Psoas muscle (tissue), 8 donors: ENCODE data around the gene B3GAT1. TPM values are rescaled to one million over a fixed set of nuclear protein-coding genes. Genes with fewer than 3 reads are reported as not detected.

Experiments used
- ATAC-seq, 4 donors: fragments of 200-7000 bp; cut with Tn5 transposase; one replicate each; pipeline ENCODE4 v1.9.1; 2020; ENCODE audit warnings: moderate library complexity in 3 of 4, mild to moderate bottlenecking in 2 of 4
- DNase-seq, 2 donors: peaks; one replicate each; pipeline ENCODE4 v3.0.0-alpha.2; 2020
- H3K27ac ChIP-seq: fragments of 200-600 bp; one replicate; pipeline ENCODE4 v1.8.0; 2022
- H3K27me3 ChIP-seq, 3 donors: fragments of 200-600 bp in 1 of 3; one replicate each; pipeline versions ENCODE4 v1.6.1 to v1.8.0; 2013 to 2022; ENCODE audit warnings: low read length in 2 of 3, mild to moderate bottlenecking in 2 of 3, moderate library complexity in 1 of 3; ENCODE audit not compliant: insufficient read depth in 3 of 3
- H3K36me3 ChIP-seq, 2 donors: fragments of 200-600 bp in 1 of 2; one replicate each; pipeline versions ENCODE4 v1.6.1 to v1.8.0; 2013 to 2022; ENCODE audit warnings: low read depth in 1 of 2, mild to moderate bottlenecking in 1 of 2, moderate library complexity in 1 of 2; ENCODE audit not compliant: insufficient read depth in 1 of 2
- H3K4me1 ChIP-seq: fragments of 200-600 bp; one replicate; pipeline ENCODE4 v1.8.0; 2022
- H3K4me3 ChIP-seq: fragments of 200-600 bp; one replicate; pipeline ENCODE4 v1.8.0; 2022; ENCODE audit warnings: mild to moderate bottlenecking
- H3K9me3 ChIP-seq: fragments of 200-600 bp; one replicate; pipeline ENCODE4 v1.8.0; 2022
- WGBS, 3 donors: extraction: QIAGEN DNeasy Blood & Tissue Kit; methylation state at CpG; one replicate each; pipeline versions ENCODE4 v1.1.6 to v1.1.7; 2013; 5-methylcytosine and 5-hydroxymethylcytosine counted together
- intact Hi-C, 2 donors: fragments of 100-400 bp; cut with DNase I; formaldehyde crosslinking; loops; one replicate each; pipeline versions ENCODE4 v1.11.0 to v1.14.2; 2022
- polyA plus RNA-seq, 3 donors: library from polyadenylated mRNA; stranded (reverse); fragments of 200-250 nt; gene quantifications; one replicate each; pipeline ENCODE4 v1.2.3, GENCODE V29; 2013
- total RNA-seq, 4 donors: library from RNA; stranded (reverse); fragmentation: NEBNext Ultra II Directional in 2 of 4; extraction: Animal tissue kit (Norgen Biotek cat#: 25700) in 2 of 4; gene quantifications; one replicate each; pipeline versions ENCODE4 v1.2.1 to v1.2.4, GENCODE V29; 2021 to 2023
- TF ChIP-seq, protein P1 (sequence below): fragments of 200-600 bp; IDR thresholded peaks from one replicate; pipeline ENCODE4 v1.8.0; 2022; ENCODE audit warnings: antibody characterized with exemption
- donor health status: healthy with polysubstance abuse.
- donor health status: DM: no; HTN: no; CAD: no; lungs with moderate emphysema.
- donor health status: Bipolar disorder and iron deficiency.
- donor health status: healthy.
- donor health status: DM: yes; HTN: yes; CAD: no.
- donor health status: DM: no; HTN: no; CAD: no.
- donor health status: DM: no; HTN: no; CAD: no.
- donor health status: DM: yes; HTN: yes; CAD: no.

Gene B3GAT1
- total and polyA plus RNA-seq, 7 donors: 0.01 to 0.13 (median 0.06) TPM; not detected in 3

- Histone ChIP-seq H3K27ac (no peak overlapping the region), H3K27me3 (peaks cover 0 to 8% (median 0%) of the 10 kb centered on the region in 3 donors), H3K9me3 (no peaks in the 10 kb centered on the region), H3K4me3 (no peak overlapping the region), H3K4me1 (peaks cover 9% of the 10 kb centered on the region), H3K36me3 (no peaks in the 10 kb centered on the region)
- WGBS, 3 donors: 72 to 77% (median 77%) methylated on average over 7 of the region's 7 CpGs
- no peak for DNase-seq
- ATAC-seq: no peak
- intact Hi-C loops: no loop called here
- TF ChIP-seq, protein P1, sequence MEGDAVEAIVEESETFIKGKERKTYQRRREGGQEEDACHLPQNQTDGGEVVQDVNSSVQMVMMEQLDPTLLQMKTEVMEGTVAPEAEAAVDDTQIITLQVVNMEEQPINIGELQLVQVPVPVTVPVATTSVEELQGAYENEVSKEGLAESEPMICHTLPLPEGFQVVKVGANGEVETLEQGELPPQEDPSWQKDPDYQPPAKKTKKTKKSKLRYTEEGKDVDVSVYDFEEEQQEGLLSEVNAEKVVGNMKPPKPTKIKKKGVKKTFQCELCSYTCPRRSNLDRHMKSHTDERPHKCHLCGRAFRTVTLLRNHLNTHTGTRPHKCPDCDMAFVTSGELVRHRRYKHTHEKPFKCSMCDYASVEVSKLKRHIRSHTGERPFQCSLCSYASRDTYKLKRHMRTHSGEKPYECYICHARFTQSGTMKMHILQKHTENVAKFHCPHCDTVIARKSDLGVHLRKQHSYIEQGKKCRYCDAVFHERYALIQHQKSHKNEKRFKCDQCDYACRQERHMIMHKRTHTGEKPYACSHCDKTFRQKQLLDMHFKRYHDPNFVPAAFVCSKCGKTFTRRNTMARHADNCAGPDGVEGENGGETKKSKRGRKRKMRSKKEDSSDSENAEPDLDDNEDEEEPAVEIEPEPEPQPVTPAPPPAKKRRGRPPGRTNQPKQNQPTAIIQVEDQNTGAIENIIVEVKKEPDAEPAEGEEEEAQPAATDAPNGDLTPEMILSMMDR: no peak
These were observed 78.7 kb downstream of the B3GAT1 start for GRCh38 chr11:134333312-134333711.

DNA sequence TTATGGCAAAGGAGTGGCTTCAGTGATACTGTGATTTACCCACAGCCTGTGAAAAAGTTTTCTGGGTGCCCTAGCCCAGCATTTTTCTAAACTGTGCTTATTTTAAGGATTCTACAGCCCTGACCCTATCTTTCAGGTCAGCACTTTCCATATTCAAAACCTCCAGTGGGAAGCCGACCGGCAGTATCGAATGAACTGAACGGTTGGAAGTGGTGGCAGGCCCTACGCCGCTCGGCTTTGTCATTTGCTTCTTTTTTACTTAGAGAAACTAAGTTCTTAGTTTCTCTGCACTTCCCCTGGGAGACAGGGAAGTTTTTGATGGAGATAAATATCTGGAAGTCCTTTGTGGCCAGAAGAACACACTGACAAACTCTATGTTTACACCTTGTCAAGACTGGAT, 79.3 kb downstream of the B3GAT1 start:
- TF ChIP-seq, protein P1: no peak
- 48 to 59% (median 55%) methylated on average over 7 of the region's 7 CpGs for whole genome bisulfite sequencing, 3 donors
- DNase-seq (no peak), ATAC-seq (no peak)
- Histone ChIP-seq H3K36me3 (no peaks in the 10 kb centered on the region), H3K4me1 (peaks cover 9% of the 10 kb centered on the region), H3K27me3 (peaks cover 0 to 8% (median 0%) of the 10 kb centered on the region in 3 donors), H3K27ac (no peak overlapping the region), H3K9me3 (no peaks in the 10 kb centered on the region), H3K4me3 (peak overlapping the region; percentile 78)
- intact Hi-C loops: no loop called here

GRCh38 chr11:134332189-134332631, 79.8 kb downstream of the B3GAT1 start:
- peak; percentile 30 to 55 (median 45) for ATAC-seq

DNA sequence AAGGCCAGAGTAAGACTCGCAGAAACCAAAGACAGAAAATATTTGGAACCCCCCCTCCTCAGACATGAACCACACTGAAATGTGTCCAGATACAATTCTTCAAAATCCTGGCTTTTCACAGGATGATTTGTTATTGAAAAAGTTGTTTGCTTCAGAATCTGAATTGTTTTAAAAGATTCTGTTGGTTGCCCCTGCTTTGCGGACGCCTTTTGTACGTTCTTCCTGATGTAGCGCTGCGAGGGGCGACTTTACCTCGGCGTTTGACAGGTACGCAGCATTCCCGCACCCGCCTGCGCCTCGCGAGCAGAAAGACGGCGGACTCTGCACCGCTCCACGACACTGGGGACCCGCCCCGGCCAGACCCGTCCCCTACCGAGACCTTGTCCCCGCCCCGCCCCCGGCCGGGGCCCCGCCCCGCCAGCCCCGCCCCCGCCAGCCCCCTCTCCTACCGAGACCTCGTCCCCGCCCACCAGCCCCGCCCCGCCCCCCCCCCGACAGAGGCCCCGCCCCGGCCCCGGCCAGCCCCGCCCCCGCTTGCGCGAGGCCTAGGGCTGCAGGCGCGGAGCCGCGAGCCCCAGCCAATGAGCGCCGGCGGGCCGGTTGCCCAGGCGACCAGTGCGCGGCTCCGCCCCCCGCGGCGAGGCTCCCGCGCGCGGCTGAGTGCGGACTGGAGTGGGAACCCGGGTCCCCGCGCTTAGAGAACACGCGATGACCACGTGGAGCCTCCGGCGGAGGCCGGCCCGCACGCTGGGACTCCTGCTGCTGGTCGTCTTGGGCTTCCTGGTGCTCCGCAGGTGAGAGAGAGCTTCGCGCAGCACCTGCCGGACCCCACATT, 80.5 kb downstream of the B3GAT1 start, which contains the start of gene GLB1L2:
Gene GLB1L2, plus strand, starts transcription at position 635 of the 835 bp plus-strand sequence. Its CDS starts 74 bp downstream, at position 709.
- WGBS, 3 donors: 1 to 2% (median 1%) methylated on average over 31 to 80 of the region's 80 CpGs
- ATAC-seq (peak; percentile 94 to 98 (median 96)), DNase-seq (peak; percentile 73 to 86)
- peak within 1 kb of the TSS; percentile 78 for H3K4me3 ChIP-seq
- TF ChIP-seq, protein P1: no peak
- no peaks in the 10 kb centered on the region for H3K9me3 ChIP-seq
- no peak within 1 kb of the TSS for H3K27ac ChIP-seq
- intact Hi-C loops: no loop called here
- H3K27me3 ChIP-seq: peaks cover 0 to 8% (median 0%) of the 10 kb centered on the region in 3 donors
- no peaks in the 10 kb centered on the region for H3K36me3 ChIP-seq
- H3K4me1 ChIP-seq: peaks cover 9% of the 10 kb centered on the region

More at GRCh38 chr11:134332189-134332631, 79.8 kb downstream of the B3GAT1 start:
- H3K36me3 ChIP-seq: no peaks in the 10 kb centered on the region
- H3K9me3 ChIP-seq: no peaks in the 10 kb centered on the region
- intact Hi-C loops: no loop called here
- TF ChIP-seq, protein P1: no peak
- peaks cover 9% of the 10 kb centered on the region for H3K4me1 ChIP-seq
- H3K4me3 ChIP-seq: peak overlapping the region; percentile 78
- H3K27ac ChIP-seq: no peak overlapping the region
- WGBS, 3 donors: 2 to 4% (median 2%) methylated on average over 25 to 40 of the region's 40 CpGs
- DNase-seq: no peak
- H3K27me3 ChIP-seq: peaks cover 0 to 8% (median 0%) of the 10 kb centered on the region in 3 donors
